Ovary (tissue), 3 donors: ENCODE measurements around the gene DUSP12.

Source experiments
- CTCF ChIP-seq, 3 donors: fragments of 450-650 bp in 2 of 3; fragments of 200-600 bp in 1 of 3; IDR thresholded peaks; one replicate each; pipeline versions ENCODE4 v1.5.1 to v1.8.0; 2016 to 2022; ENCODE audit warnings: antibody characterized with exemption in 3 of 3, mild to moderate bottlenecking in 1 of 3
- POLR2A ChIP-seq: fragments of 450-650 bp; IDR thresholded peaks from one replicate; pipeline ENCODE4 v1.6.1; 2017; ENCODE audit warnings: antibody characterized with exemption, mild to moderate bottlenecking, moderate library complexity
- donor health status: DM: no; HTN: no; CAD: no.

- TF ChIP-seq CTCF (IDR thresholded peaks at IDR 0.05) (no peak), POLR2A (no peak)
Measured at GRCh38 chr1:161771161-161771560, 21.6 kb downstream of the DUSP12 start.
